Right renal cortex interstitium (tissue), 3 donors: ENCODE results near the gene E2F1. TPM values are rescaled to one million over a fixed set of nuclear protein-coding genes. Genes with fewer than 3 reads are reported as not detected.

ENCODE experiments used
- DNase-seq, 3 donors: peaks; one replicate each; pipeline ENCODE4 v3.0.0-alpha.2; 2013; ENCODE audit warnings: low read depth in 3 of 3, low spot score in 2 of 3
- polyA plus RNA-seq, 3 donors: library from polyadenylated mRNA; unstranded; fragments of 120-200 nt; gene quantifications; one replicate each; pipeline ENCODE4 v1.2.1, GENCODE V29; 2013; ENCODE audit not compliant: insufficient read length in 3 of 3

E2F1 gene
- polyA plus RNA-seq, 3 donors, result 11.0 to 11.4 (median 11.3) TPM

DNA sequence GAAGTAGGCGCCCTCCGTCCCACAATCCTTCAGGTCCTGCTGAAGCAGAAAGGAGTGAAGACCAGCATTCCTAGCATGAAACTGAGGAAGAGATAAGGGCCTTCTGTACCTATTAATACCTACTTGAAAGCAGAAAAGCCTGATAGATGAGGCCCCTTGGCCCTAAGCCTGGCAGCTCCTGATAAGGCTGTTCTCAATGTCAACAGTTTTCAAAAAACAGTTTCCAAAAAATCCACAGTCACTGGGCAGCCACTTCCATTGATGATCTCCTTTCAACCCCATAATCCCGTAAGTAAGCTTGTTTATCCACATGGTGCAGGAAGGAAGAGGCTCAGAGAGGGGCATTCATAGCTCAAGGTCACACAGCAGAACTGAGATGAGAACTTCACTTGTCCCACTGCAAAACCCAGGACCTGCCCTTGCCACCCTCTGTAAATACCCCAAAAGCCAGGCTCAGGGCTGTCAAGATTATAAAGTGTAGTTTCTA, 2.8 kb upstream of the E2F1 start:
- no peak for DNase-seq

DNA sequence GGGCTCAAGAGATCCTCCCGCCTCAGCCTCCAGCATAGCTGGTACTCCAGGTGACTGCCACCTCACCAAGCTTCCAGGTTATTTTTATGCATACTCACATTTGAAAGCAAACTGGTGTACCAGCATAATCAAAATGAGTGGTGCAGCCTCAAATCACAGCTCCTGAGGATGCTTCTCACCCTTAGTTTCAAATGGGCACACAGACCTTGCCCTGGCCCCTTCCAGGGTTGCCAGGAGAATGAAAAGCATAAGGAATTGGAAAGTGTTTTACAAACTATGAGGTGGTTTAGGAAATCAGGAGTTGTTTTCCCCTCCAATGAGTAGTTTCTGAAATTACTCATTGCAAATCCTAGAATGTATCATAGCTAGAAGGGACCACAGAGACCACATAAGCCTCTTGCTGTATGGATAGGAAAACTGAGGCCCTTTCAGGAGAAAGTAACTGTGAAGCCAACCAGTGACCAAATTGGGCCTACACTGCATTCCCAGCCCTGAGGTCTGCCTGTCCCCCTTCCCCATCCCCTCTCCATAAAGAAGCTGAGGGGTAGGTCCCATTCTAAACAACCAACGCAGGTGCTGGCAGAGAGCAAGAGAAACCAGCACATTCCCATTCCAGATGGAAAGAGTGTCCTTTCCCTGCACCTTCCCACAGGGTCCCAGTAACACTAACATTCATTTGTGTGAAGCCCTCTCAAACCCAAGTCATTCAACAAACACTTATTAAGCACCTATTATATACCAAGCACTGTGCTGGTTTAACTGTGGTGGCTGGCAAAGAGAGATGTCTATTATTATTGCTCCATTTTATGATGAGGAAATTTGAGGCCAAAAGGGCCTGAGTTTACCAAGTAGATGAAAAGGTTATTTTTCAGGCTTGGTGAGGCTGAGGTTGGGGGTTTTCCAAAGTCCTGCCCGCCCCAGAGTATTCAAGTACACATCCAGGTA, 2.1 kb upstream of the E2F1 start:
- no peak for DNase-seq

DNA sequence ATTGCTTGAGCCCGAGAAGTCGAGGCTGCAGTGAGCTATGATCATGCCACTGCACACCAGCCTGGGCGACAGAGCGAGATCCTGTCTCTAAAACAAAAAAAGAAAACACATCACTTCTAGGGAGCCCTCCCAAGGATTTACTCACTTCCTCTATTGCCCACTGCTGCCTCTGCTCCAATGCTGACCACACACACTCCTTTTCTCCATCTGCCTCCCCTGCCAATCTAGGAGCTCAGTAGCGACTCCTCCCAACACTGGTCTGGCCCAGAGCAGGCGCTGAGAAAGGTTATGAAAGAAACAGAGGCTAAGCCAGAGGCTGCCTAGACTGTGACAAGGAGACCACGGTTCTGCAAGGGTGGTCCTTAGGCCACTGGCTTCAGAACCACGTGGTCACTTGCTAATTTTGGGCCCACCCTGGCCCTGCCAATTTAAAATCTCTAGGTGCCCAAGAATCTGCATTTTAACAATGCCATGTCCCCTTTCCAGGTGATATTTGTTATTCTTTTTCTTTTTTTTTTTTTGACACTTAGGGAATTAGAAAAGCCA, 1.3 kb upstream of the E2F1 start:
- DNase-seq, result no peak

DNA sequence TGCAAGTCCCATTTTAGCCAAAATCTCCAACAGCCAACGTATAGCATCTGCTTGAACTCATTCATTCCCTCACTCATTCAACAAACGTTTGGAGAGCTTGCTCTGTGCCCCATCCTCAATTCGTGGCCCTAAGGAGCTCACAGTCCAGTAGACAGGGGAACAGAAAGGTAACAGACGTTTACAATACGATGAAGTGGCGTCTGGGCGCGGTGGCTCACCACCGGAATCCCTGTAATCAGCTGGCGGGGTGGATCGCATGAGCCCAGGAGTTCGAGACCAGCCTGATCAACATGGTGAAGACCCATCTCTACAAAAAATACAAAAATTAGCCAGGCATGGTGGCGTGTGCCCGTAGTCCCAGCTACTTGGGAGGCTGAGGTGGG, 790 bp upstream of the E2F1 start:
- DNase-seq, result no peak

DNA sequence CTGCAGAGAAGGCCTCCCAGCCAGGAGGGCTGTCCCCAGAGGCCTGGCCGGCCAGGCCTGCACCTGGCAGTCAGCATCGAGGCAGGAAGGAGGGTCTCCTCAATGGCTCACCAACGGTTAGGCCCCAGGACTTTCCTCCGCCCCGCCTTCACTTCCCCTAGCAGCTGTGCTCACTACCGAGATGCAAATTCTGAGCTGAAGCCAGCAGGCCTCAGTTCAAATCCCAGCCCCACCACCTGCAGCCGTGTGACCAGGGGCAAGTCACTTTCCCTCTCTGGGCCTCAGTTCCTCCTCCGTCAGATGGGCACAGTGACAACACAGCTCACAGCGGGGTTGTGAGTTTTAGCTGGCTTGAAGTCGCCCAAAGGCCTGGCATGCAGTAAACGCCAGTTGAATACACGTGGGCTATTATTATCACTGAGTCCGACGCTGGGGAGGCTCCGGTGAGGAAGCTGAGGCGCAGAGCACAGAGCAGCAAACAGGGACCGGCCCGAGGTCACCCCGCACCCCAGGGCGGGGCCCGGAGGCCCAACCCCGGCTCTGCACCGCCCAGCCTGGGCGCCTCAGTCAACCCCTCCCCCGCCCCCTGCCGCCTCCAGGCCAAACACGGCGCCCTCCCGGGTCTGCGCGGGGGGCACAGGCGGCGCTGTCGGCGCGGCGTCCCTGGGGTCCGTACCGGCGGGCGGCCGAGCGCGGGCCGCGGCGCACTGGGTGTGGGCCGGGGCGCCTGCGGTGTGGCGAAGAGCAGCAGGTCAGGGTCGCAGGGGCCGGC, 671 bp downstream of the E2F1 start:
- DNase-seq, result no peak

DNA sequence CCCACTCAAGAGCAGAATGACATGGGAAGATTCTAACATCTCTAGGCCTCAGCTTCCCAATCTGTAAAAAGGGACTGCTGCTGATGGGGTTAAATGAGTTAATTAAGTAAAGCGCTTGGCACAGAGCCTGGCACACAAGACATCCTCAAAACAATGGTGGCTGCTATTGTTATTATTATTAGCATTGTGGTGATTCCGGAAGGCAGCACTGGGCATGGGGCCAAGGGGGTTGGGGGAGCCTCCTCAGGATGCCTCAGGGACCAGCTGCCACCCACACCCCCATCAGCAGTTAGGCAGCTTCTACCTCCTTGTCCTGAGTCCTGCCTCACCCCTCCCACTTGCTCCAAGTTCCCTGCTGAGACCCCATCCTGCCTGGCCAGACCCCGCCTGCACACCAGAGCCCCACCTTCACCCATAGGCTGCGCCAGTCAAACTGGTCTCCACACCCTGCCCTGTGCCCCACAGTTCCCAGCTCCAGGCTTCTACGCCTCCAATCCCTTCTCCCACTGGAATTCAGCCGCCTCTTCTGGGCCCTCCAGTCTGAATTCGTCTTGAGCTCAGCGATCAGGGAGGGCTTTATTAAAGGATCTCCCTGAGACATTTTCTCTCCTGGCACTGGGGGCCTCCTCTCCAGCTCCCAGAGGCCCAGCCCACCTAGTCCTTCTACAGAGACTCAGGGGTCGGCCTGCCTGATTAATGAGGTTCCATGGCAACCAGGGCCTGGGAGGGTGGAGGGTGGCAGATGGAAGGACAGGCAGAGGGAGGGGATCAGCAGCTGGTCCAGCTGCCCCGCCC, 1.5 kb downstream of the E2F1 start:
- no peak for DNase-seq

DNA sequence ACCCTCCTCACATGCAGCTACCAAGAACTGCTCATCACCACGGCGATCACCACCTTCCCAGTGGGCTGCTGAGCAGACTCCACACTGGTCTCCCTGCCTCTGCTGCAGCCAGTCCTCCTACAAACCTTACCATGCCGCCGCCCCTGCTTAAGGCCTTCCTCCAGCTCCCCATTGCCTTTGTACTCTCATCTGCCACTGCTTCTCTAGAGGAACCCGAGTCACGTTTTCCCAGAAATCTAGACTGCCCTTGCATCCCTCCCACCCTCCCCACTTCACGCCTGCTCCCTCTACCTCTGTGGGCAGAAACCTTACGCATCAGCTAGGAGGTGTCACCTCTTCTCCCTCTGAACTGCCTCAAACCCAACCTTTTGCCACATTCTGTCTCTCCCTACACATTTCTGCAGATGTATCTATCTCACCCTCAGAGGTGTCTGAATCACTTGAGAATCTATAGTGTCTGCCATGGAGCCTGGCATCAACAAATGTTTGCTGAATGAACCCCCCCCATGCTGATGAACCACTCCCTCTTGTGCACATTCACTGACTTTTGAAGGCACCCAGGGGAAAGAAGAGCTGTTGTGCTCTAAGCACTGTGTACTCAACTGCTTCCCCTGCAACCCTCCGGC, 4.3 kb downstream of the E2F1 start:
- no peak for DNase-seq

DNA sequence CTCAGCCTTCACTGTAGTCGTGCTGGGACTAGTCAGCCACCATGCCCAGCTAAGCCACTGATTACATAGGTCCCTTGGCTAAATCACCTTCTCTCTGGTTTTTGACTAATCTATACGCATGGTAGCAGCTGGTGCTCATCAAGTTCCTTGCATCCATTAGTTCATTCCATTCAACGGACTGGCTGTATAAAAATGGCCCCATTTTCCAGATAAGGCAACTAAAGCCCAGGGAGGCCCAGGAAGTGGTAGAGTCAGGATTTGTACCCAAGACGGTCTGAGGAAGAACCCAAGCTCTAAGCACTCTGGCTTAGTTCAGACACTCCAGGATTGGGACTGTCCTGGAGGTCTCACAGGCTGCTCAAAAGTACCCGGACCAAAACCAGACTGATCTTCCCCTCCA, 4.9 kb downstream of the E2F1 start:
- no peak for DNase-seq

DNA sequence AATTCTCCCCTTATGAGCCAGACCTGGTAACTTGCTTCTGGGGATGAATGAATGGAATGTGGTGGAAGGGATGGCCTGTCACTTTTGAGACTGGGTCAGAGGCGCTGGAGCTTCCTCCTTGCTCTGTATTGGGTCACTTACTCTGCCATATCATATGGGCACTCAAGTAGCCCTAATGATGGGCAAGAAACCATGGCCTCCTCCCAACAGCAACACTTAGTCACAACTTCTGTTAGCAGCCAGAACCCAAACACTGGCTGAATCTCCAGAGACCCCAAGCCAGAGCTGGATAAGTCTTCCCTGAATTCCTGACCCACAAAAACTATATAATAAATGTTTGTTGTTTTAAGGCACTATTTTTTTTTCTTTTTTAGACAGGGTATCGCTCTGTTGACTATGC, 5.5 kb downstream of the E2F1 start:
- DNase-seq, result no peak

DNA sequence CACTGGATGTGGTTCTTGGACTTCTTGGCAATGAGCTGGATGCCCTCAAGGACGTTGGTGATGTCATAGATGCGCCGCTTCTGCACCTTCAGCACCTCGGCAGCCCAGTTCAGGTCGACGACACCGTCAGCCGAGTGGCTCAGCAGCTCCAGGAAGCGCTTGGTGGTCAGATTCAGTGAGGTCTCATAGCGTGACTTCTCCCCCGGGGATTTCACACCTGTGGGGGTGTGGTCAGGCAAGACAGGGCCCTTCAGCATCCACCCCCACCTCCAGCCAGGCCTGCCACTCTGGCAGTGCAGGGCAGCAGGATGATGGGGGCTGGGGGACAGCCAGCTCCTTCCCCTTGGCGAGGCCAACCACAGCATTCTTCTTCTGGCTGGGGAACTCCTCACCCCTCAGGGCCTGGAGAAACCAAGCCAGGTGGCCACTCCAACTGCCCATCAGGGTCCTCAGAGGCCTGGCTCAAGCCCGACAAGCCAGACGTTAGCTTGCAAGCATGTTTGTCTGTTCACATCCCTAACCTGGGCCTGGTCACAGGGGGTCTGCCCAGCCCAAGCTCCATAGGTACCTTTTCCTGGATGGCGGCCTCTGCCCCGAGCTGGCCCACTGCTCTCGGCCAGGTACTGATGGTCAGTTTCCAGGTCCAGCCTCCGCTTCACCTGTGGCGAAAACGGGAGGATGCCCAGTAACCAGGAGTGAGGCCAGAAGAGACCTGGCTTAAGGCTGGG, 6.3 kb downstream of the E2F1 start:
- no peak for DNase-seq

DNA sequence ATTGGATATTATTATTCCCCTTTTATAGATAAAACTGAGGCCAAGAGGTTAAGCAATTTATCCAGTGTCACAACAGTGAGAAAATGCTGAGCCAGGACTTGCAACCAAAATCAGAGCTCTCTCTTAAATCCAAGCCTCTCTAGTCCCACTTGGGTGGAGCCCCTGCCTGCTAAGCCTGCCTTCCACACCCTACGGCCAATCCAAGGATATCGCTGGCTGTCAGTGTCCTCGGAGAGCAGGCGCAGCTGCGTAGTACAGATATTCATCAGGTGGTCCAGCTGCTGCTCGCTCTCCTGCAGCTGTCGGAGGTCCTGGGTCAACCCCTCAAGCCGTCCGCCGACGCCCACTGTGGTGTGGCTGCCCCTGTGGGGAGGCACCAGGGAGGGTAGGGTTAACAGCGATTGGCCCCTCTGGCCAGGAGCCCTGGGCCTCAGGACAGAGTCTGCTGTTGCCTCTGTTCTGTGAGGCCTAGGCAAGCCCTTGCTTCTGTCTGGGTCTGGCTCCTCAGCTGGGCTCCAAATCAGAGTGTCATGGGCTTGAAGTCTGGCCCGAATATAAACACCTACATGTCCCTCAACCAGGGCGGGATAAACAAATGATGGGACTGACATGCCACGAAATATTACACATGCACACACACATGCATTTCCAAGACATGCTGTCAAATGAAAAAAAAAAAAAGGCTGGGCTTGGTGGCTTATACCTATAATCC, 8.0 kb downstream of the E2F1 start:
- no peak for DNase-seq

DNA sequence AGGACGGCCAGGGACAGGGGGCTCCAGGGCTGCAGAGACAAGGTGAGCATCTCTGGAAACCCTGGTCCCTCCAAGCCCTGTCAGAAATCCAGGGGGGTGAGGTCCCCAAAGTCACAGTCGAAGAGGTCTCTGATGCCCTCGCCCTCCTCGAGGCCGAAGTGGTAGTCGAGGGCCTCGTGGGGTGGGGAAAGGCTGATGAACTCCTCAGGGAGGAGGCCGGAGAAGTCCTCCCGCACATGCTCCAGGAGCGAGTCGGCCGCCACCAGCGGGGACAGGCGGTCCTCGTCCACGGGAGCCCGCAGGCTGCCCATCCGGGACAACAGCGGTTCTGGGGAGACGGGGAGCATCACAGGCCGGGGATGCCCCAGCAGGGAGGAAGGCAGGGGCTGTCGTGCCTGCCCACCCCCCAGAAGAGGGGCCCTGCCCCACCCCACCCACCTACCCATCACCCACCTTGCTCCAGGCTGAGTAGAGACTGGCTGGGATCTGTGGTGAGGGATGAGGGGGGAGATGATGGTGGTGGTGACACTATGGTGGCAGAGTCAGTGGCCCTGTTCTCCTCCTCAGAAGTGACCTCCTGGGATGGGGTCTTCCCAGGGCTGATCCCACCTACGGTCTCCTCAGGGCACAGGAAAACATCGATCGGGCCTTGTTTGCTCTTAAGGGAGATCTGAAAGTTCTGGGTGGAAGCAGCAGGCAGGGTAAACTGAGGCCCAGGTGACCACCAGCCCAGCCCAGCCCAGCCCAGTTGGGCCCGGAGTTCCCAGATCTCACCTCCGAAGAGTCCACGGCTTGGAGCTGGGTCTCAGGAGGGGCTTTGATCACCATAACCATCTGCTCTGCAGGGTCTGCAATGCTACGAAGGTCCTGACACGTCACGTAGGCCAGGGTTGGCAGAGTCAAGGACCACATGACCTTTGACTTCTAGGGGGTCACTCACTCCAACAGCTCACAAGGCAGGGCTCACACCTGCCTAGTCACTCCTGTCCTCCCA, 9.2 kb downstream of the E2F1 start:
- no peak for DNase-seq

DNA sequence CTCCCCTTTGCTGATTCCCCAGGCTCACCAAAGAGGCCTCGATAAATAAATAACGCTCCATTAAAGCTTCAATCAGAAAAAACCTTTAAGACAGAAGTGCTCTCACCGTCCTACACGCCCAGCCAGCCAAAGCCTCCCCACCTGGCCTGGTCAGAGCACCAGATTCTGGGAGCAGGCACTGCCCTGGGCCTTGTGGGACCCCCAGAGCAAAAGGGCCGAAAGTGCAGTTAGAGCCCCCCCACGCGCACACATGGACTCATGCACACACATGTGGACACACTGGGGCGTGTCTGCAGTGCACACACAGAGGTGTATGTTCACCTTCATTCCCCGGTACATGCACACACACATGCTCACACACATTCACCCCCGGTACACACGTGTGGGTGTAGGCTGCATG, 10.1 kb downstream of the E2F1 start:
- no peak for DNase-seq

DNA sequence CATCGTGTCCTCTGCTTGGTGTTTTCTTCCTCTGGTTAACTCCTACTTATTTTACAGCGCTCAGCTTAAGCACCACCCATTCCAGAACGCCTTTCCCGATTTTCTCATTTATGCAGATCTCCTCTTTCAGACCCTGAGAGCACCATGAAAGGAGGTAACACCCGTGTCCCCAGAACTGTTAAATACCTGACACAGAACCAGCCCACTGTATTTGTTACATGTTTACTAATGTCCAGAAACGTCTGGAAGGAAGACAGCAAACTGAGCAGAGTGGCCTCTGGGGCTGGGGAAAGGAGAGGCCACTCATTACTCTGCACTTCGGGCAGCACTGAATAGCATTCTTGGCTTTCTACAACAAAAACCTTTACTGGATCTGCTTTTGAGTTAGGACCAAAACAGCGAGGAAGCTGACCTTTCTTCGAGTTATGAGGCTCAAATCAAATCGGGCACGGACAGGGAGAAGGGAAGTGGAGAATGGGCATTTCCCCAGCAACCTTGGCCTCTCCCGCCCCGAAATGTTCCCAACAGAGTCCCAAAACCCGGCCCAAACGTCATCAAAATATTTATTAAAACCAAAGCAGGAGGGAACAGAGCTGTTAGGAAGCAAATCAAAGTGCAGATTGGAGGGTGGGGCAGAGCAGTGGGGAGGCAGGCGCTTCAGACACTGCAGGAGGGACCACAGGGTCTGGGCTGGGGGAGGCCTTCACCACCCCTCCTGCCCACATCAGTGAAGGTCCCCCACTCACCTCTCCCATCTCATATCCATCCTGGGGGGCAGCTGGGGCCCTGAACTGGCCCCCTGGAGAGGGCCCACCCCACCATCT, 10.8 kb downstream of the E2F1 start:
- no peak for DNase-seq

DNA sequence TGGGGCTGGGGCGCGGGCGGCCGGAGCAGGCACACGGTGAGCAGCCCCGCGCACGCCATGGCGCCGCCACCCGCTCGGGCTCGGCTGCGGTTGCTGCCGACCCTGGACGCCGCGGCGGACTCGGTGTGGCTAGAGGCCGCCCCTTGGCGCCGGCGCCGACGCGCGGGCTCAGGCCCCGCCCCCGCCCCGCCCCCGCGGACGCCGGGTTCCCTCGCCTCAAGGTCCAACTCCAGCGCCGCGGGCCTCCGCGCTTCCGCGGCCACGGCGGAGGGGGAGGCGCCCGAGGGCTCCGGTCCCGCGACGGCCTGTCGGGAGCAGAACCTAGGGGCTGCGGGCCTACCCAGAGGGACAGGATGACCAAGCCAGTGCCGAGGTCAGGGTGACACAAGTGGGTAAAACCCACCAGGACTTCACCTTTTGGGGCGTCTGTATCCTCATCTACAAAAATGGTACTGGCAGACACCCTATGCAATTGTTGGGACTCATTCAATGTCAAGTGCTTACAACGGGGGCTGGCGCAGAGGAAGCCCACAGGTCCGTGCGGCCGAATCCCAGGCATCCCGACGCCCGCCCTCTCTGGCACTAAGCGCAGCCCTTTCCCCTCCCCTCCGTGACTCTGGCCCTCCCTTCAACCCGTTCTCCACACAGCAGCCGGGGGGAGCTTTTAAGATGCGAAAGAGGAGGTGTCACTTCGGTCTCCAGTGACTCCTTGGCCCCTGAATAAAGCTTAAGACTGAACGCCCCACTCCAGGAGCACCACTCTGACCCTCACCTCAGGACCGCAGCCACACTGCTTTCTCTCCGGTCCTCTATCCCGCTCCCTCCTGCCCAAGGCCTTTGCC, 11.7 kb downstream of the E2F1 start, which contains the start of gene NECAB3:
TSS of gene NECAB3 (minus strand) at position 135 of the 842 bp plus-strand sequence. CDS start at position 59, 76 bp downstream.
- no peak for DNase-seq
